Prostate gland (tissue), 2 donors: ENCODE data around the gene KANK4.

ENCODE experiments used
- CTCF ChIP-seq, 4 experiments: fragments of 200-600 bp in 2 of 4; fragments of 450-650 bp in 2 of 4; sonication (generic) in 2 of 4; IDR thresholded peaks; 1 replicate in 3 of 4; 2 replicates in 1 of 4; pipeline ENCODE4 v1.5.1; 2016 to 2019; ENCODE audit warnings: antibody characterized with exemption in 4 of 4, mild to moderate bottlenecking in 2 of 4, moderate library complexity in 2 of 4
- POLR2A ChIP-seq: fragments of 450-650 bp; IDR thresholded peaks from one replicate; pipeline ENCODE4 v1.6.1; 2016; ENCODE audit warnings: antibody characterized with exemption, mild to moderate bottlenecking

GRCh38 chr1:62245201-62245600 is 74.0 kb downstream of the KANK4 start:
- no peak for TF ChIP-seq CTCF (IDR thresholded peaks at IDR 0.05)
- no peak for TF ChIP-seq POLR2A
